Measurements from ENCODE around the gene SORT1. TPM values are rescaled to one million over a fixed set of nuclear protein-coding genes. Genes with fewer than 3 reads are reported as not detected.

Gene SORT1
- polyA plus RNA-seq, 1 of the 3 experiments (the other 2 are of a cell fraction) = 8.5 TPM

- Histone ChIP-seq H3F3A (replicated peaks; ENCODE audit: insufficient read depth) (peaks cover 38% of the 10 kb centered on the region), H3K4me1 (ENCODE audit: control insufficient read depth in 1 of 2, insufficient read depth in 2 of 2, low read depth in 1 of 2, low read length in 1 of 2) (peaks cover 0 to 26% of the 10 kb centered on the region in 2 experiments; a peak in 1 of 4 replicates), H3K27me3 (ENCODE audit: insufficient read depth) (no peaks in the 10 kb centered on the region), H2AFZ (ENCODE audit: low read depth) (no peak overlapping the region), H3K79me2 (ENCODE audit: insufficient read depth) (peaks cover 38% of the 10 kb centered on the region; the same call in 1 of the 2 replicates), H3K4me3 (ENCODE audit: low read depth in 2 of 2, low read length in 1 of 2) (no peak overlapping the region), H4K20me1 (ENCODE audit: insufficient read depth) (no peaks in the 10 kb centered on the region), H3K9me2 (no peaks in the 10 kb centered on the region), H3K36me3 (replicated peaks in 1 of 2; ENCODE audit: control insufficient read depth in 1 of 2, insufficient read depth in 2 of 2, low read length in 1 of 2) (peaks cover 0 to 3% of the 10 kb centered on the region in 2 experiments), H3K27ac (ENCODE audit: low read depth in 2 of 2, low read length in 1 of 2) (peak overlapping the region in 1 of 2 experiments; percentile 88; a peak in 1 of 4 replicates), H3K9me3 (no peaks in the 10 kb centered on the region), H3K4me2 (no peak overlapping the region), H3K9ac (no peak overlapping the region)
- DNase-seq = no peak
- no peak for TF ChIP-seq EP300 (IDR thresholded peaks at IDR 0.05; ENCODE audit: borderline replicate concordance in 1 of 2, low read depth in 1 of 2, low read length in 1 of 2)
- no peak for TF ChIP-seq EZH2phosphoT487 (IDR thresholded peaks at IDR 0.05; ENCODE audit: borderline replicate concordance, low read depth)
- TF ChIP-seq, protein P1, sequence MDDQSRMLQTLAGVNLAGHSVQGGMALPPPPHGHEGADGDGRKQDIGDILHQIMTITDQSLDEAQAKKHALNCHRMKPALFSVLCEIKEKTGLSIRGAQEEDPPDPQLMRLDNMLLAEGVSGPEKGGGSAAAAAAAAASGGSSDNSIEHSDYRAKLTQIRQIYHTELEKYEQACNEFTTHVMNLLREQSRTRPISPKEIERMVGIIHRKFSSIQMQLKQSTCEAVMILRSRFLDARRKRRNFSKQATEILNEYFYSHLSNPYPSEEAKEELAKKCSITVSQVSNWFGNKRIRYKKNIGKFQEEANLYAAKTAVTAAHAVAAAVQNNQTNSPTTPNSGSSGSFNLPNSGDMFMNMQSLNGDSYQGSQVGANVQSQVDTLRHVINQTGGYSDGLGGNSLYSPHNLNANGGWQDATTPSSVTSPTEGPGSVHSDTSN (IDR thresholded peaks at IDR 0.05) = no peak
- TF ChIP-seq SMC3 (IDR thresholded peaks at IDR 0.05; ENCODE audit: low read depth, low read length) = no peak
- TF ChIP-seq NRF1 (IDR thresholded peaks at IDR 0.05; ENCODE audit: low read depth, low read length) = no peak
- TF ChIP-seq USF2 (IDR thresholded peaks at IDR 0.05; ENCODE audit: borderline replicate concordance, low read depth, low read length) = no peak
- no peak for TF ChIP-seq REST (IDR thresholded peaks at IDR 0.05; ENCODE audit: low read depth, low read length)
- TF ChIP-seq IRF3 (IDR thresholded peaks at IDR 0.05; ENCODE audit: low read depth, low read length) = no peak
- no peak for TF ChIP-seq POLR2AphosphoS5 (IDR thresholded peaks at IDR 0.05; ENCODE audit: low read depth, low read length)
- no peak for TF ChIP-seq TAF1 (IDR thresholded peaks at IDR 0.05; ENCODE audit: borderline replicate concordance, low read depth, low read length)
- no peak for TF ChIP-seq YY1 (IDR thresholded peaks at IDR 0.05; ENCODE audit: low read depth)
- no peak for TF ChIP-seq TEAD4 (IDR thresholded peaks at IDR 0.05; ENCODE audit: borderline replicate concordance, insufficient read depth)
- TF ChIP-seq, protein P2, sequence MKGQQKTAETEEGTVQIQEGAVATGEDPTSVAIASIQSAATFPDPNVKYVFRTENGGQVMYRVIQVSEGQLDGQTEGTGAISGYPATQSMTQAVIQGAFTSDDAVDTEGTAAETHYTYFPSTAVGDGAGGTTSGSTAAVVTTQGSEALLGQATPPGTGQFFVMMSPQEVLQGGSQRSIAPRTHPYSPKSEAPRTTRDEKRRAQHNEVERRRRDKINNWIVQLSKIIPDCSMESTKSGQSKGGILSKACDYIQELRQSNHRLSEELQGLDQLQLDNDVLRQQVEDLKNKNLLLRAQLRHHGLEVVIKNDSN (IDR thresholded peaks at IDR 0.05; ENCODE audit: borderline replicate concordance, low read depth) = no peak
- no peak for TF ChIP-seq ELF1 (IDR thresholded peaks at IDR 0.05)
- no peak for TF ChIP-seq RXRA (IDR thresholded peaks at IDR 0.05; ENCODE audit: borderline replicate concordance, low read depth)
- no peak for TF ChIP-seq JUND (IDR thresholded peaks at IDR 0.05)
- no peak for TF ChIP-seq CTCF (IDR thresholded peaks at IDR 0.05)
- no peak for TF ChIP-seq MAX (IDR thresholded peaks at IDR 0.05; ENCODE audit: low read depth)
- TF ChIP-seq SIN3A (IDR thresholded peaks at IDR 0.05; ENCODE audit: borderline replicate concordance, low read depth, low read length) = no peak
- CTCF ChIA-PET = no interaction called here
- POLR2A ChIA-PET = no interaction called here
- WGBS (ENCODE audit: low lambda C conversion rate) = 98% methylated on average over 6 of the region's 6 CpGs
These were observed 25.4 kb downstream of the SORT1 start for GRCh38 chr1:109372281-109372680.
